Gastroesophageal sphincter (tissue), 3 donors: ENCODE results near the gene CDC42BPB.

Experiments
- CTCF ChIP-seq, 4 experiments: fragments of 200-600 bp in 2 of 4; fragments of 450-650 bp in 2 of 4; sonication (generic) in 1 of 4; IDR thresholded peaks; one replicate each; pipeline ENCODE4 v1.5.1; 2017 to 2019; ENCODE audit warnings: antibody characterized with exemption in 4 of 4, mild to moderate bottlenecking in 2 of 4, moderate library complexity in 2 of 4
- POLR2A ChIP-seq, 2 donors: fragments of 450-650 bp; IDR thresholded peaks; one replicate each; pipeline ENCODE4 v1.6.1; 2017; ENCODE audit warnings: antibody characterized with exemption in 2 of 2, mild to moderate bottlenecking in 2 of 2, moderate library complexity in 1 of 2

DNA sequence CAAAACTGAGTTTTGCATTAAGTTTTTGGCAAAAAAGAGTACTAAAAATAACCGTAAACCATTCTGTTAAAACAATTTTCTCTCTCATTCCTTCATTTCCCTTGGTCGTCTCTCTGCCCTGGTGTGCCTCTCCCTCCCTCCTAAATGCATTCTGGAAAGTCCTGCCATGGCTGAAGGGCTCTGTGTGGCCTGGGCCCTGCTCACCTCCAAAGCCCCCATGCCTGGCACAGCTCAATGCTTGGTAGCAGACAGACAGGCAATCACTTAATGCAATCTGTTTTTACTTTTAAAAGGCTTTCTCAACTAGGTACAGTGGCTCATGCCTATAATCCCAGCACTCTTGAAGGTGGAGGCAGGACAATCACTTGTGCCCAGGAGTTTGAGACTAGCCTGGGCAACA, 47.8 kb downstream of the CDC42BPB start:
- TF ChIP-seq CTCF (IDR thresholded peaks at IDR 0.05), result no peak
- TF ChIP-seq POLR2A (IDR thresholded peaks at IDR 0.05), result no peak
